Body of pancreas (tissue), 4 donors: ENCODE results near the gene THAP6.

Source experiments
- CTCF ChIP-seq, 7 experiments: fragments of 450-650 bp in 4 of 7; fragments of 200-600 bp in 3 of 7; sonication (generic) in 3 of 7; IDR thresholded peaks; one replicate each; pipeline ENCODE4 v1.5.1; 2016 to 2019; ENCODE audit warnings: antibody characterized with exemption in 7 of 7
- POLR2A ChIP-seq, 3 donors: fragments of 450-650 bp; IDR thresholded peaks; one replicate each; pipeline ENCODE4 v1.6.1; 2016; ENCODE audit warnings: antibody characterized with exemption in 3 of 3, mild to moderate bottlenecking in 2 of 3

DNA sequence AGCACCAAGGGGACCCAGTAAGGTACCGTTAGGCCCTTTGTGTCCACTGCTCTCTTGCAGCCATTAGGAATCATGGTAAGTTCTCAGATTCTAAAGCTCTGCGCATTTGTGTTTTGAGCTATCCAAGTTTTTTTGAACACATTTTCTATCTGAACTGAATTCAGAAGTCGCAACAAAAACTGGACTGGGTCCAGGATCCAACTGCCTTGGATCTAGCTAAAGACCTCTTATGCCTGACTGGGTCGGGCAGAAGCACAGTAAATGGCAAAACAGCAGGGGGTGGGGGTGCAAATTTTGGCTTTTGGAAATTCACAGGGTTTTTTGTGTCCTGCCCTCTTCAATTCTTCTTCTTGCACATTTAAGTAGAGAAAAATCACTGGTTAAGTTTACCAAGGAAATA, 30.1 kb upstream of the THAP6 start:
- TF ChIP-seq CTCF (IDR thresholded peaks at IDR 0.05) (no peak), POLR2A (IDR thresholded peaks at IDR 0.05) (no peak)
